K562 (cell line): ENCODE measurements around the gene AIDA. TPM values are rescaled to one million over a fixed set of nuclear protein-coding genes. Genes with fewer than 3 reads are reported as not detected.

Experiments used
- ARNT ChIP-seq, 2 experiments: fragments of 450-650 bp; IDR thresholded peaks; 2 replicates each; pipeline ENCODE4 v1.6.1; 2016; ENCODE audit warnings: mild to moderate bottlenecking in 1 of 2
- BCOR ChIP-seq: fragments of 450-650 bp; IDR thresholded peaks from 2 replicates; pipeline ENCODE4 v1.6.1; 2016
- CBFB ChIP-seq: sonication (generic); formaldehyde crosslinking; IDR thresholded peaks from 2 replicates; pipeline ENCODE4 v1.4.0; 2020; ENCODE audit warnings: mild to moderate bottlenecking, missing genetic modification reagents
- CREB1 ChIP-seq, 2 experiments: sonication (generic) in 1 of 2; formaldehyde crosslinking in 1 of 2; IDR thresholded peaks; 2 replicates each; pipeline versions ENCODE4 v1.6.1 to v1.8.0; 2012 to 2022; ENCODE audit warnings: inconsistent platforms in 1 of 2, mild to moderate bottlenecking in 1 of 2, missing genetic modification reagents in 1 of 2, moderate library complexity in 1 of 2
- DDX20 ChIP-seq: fragments of 450-650 bp; IDR thresholded peaks from 2 replicates; pipeline ENCODE4 v1.6.1; 2016; ENCODE audit warnings: missing genetic modification characterization, low read depth, mild to moderate bottlenecking, missing compliant biosample characterization, moderate library complexity
- FOXK2 ChIP-seq, 2 experiments: fragments of 450-650 bp; IDR thresholded peaks in 1 of 2; conservative IDR thresholded peaks in 1 of 2; 2 replicates each; pipeline ENCODE4 v1.6.1; 2016; ENCODE audit warnings: low read depth in 2 of 2, mild to moderate bottlenecking in 1 of 2
- HNRNPL ChIP-seq: fragments of 200-400 bp; formaldehyde crosslinking; IDR thresholded peaks from 2 replicates; pipeline ENCODE4 v1.6.1; 2017; ENCODE audit warnings: low read depth, mild to moderate bottlenecking, low read length
- L3MBTL2 ChIP-seq: fragments of 450-650 bp; IDR thresholded peaks from 2 replicates; pipeline ENCODE4 v1.6.1; 2016; ENCODE audit warnings: mild to moderate bottlenecking, moderate library complexity
- LARP7 ChIP-seq: fragments of 450-650 bp; IDR thresholded peaks from 2 replicates; pipeline ENCODE4 v1.6.1; 2016
- MECOM ChIP-seq: fragments of 250-450 bp; sonication (Bioruptor Pico); IDR thresholded peaks from 2 replicates; pipeline ENCODE4 v1.8.0; 2022; ENCODE audit warnings: inconsistent platforms
- POLR2AphosphoS5 ChIP-seq: IDR thresholded peaks from 2 replicates; pipeline ENCODE4 v1.6.1; 2011; ENCODE audit warnings: mild to moderate bottlenecking, low read depth, low read length, moderate library complexity; ENCODE audit not compliant: control insufficient read depth, insufficient read depth
- PURB ChIP-seq: sonication (generic); formaldehyde crosslinking; IDR thresholded peaks from 2 replicates; pipeline ENCODE4 v1.9.0; 2021; ENCODE audit warnings: low read depth, mild to moderate bottlenecking, missing genetic modification reagents
- RNF219 ChIP-seq: fragments of 250-450 bp; sonication (Bioruptor Pico); IDR thresholded peaks from 2 replicates; pipeline ENCODE4 v1.5.0; 2022; ENCODE audit warnings: mild to moderate bottlenecking
- SMAD3 ChIP-seq: fragments of 450-650 bp; formaldehyde crosslinking; conservative IDR thresholded peaks from 2 replicates; pipeline ENCODE4 v1.4.0; 2020; ENCODE audit warnings: mild to moderate bottlenecking
- TAL1 ChIP-seq: fragments of 450-650 bp; IDR thresholded peaks from 2 replicates; pipeline ENCODE4 v1.6.1; 2016; ENCODE audit warnings: mild to moderate bottlenecking
- ZNF212 ChIP-seq: fragments of 450-650 bp; formaldehyde crosslinking; IDR thresholded peaks from 2 replicates; pipeline ENCODE4 v1.4.0; 2020; ENCODE audit warnings: mild to moderate bottlenecking
- ZNF778 ChIP-seq: fragments of 450-650 bp; formaldehyde crosslinking; IDR thresholded peaks from 2 replicates; pipeline ENCODE4 v1.4.0; 2020; ENCODE audit warnings: mild to moderate bottlenecking, moderate library complexity
- ZNF79 ChIP-seq: fragments of 250-450 bp; sonication (Bioruptor Pico); IDR thresholded peaks from 2 replicates; pipeline ENCODE4 v1.4.0; 2020; ENCODE audit warnings: low read depth, mild to moderate bottlenecking, moderate library complexity
- polyA plus RNA-seq, 8 experiments: library from polyadenylated mRNA; depleted of rRNA in 4 of 8; stranded (reverse) in 5 of 8; unstranded in 3 of 8; fragments of >200 nt; fragmentation: Nextera tagmentation in 2 of 8; fragmentation: Illumina TruSeq in 1 of 8; extraction: Ambion mirVana in 2 of 8; extraction: Trizol in 1 of 8; gene quantifications; 2 replicates each; pipeline versions ENCODE4 v1.2.1 to v1.2.3, GENCODE V29; 2011 to 2014; ENCODE audit warnings: inconsistent platforms in 1 of 8, missing spikeins in 1 of 8
- total RNA-seq, 7 experiments: library from RNA; depleted of rRNA in 6 of 7; stranded (reverse); fragments of >200 nt in 6 of 7; fragmentation: Illumina TruSeq in 2 of 7; extraction: Trizol in 2 of 7; gene quantifications; 2 replicates each; pipeline versions ENCODE4 v1.2.1 to v1.2.3, GENCODE V29; 2011 to 2021; ENCODE audit warnings: low replicate concordance in 1 of 7
- TF ChIP-seq, protein P1 (sequence below): fragments of 450-650 bp; IDR thresholded peaks from 2 replicates; pipeline ENCODE4 v1.6.1; 2017; ENCODE audit warnings: antibody characterized with exemption
- TF ChIP-seq, protein P2 (sequence below): fragments of 450-650 bp; formaldehyde crosslinking; IDR thresholded peaks from 2 replicates; pipeline ENCODE4 v1.4.0; 2022; ENCODE audit warnings: missing genetic modification characterization
- TF ChIP-seq, protein P3 (sequence below): sonication (generic); formaldehyde crosslinking; IDR thresholded peaks from 2 replicates; pipeline ENCODE4 v1.8.0; 2022; ENCODE audit warnings: mild to moderate bottlenecking, missing genetic modification reagents, borderline replicate concordance

AIDA gene
- total and polyA plus RNA-seq, 9 of the 15 experiments (the other 6 are each of a cell fraction or from before 2014, with no cell fraction given), result 18.2 to 77.9 (median 24.9) TPM

- TF ChIP-seq, protein P1, sequence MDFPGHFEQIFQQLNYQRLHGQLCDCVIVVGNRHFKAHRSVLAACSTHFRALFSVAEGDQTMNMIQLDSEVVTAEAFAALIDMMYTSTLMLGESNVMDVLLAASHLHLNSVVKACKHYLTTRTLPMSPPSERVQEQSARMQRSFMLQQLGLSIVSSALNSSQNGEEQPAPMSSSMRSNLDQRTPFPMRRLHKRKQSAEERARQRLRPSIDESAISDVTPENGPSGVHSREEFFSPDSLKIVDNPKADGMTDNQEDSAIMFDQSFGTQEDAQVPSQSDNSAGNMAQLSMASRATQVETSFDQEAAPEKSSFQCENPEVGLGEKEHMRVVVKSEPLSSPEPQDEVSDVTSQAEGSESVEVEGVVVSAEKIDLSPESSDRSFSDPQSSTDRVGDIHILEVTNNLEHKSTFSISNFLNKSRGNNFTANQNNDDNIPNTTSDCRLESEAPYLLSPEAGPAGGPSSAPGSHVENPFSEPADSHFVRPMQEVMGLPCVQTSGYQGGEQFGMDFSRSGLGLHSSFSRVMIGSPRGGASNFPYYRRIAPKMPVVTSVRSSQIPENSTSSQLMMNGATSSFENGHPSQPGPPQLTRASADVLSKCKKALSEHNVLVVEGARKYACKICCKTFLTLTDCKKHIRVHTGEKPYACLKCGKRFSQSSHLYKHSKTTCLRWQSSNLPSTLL, result no peak
- TF ChIP-seq BCOR (no peak), POLR2AphosphoS5 (peak; percentile 96), SMAD3 (no peak; the same call in 1 of the 2 replicates), ZNF79 (CRISPR knock-in tag) (no peak), TAL1 (no peak), ARNT (IDR thresholded peaks at IDR 0.05) (no peak), HNRNPL (no peak), RNF219 (CRISPR knock-in tag) (no peak), MECOM (CRISPR knock-in tag) (no peak), DDX20 (tag) (no peak), CREB1 (IDR thresholded peaks at IDR 0.05) (peak; percentile 99), CREB1 (CRISPR knock-in tag; IDR thresholded peaks at IDR 0.05) (peak; percentile 99), PURB (CRISPR knock-in tag) (no peak), ZNF778 (CRISPR knock-in tag) (no peak), L3MBTL2 (peak; percentile 63), ZNF212 (CRISPR knock-in tag) (no peak), CBFB (CRISPR knock-in tag) (no peak), LARP7 (no peak), FOXK2 (conservative IDR thresholded peaks at IDR 0.05 in 1 of 2, IDR thresholded peaks at IDR 0.05 in 1 of 2; ENCODE audit: low read depth in 2 of 2) (peak; percentile 85 to 99)
- TF ChIP-seq, protein P2, sequence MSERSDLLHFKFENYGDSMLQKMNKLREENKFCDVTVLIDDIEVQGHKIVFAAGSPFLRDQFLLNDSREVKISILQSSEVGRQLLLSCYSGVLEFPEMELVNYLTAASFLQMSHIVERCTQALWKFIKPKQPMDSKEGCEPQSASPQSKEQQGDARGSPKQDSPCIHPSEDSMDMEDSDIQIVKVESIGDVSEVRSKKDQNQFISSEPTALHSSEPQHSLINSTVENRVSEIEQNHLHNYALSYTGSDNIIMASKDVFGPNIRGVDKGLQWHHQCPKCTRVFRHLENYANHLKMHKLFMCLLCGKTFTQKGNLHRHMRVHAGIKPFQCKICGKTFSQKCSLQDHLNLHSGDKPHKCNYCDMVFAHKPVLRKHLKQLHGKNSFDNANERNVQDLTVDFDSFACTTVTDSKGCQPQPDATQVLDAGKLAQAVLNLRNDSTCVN (CRISPR knock-in tag), result no peak
- TF ChIP-seq, protein P3, sequence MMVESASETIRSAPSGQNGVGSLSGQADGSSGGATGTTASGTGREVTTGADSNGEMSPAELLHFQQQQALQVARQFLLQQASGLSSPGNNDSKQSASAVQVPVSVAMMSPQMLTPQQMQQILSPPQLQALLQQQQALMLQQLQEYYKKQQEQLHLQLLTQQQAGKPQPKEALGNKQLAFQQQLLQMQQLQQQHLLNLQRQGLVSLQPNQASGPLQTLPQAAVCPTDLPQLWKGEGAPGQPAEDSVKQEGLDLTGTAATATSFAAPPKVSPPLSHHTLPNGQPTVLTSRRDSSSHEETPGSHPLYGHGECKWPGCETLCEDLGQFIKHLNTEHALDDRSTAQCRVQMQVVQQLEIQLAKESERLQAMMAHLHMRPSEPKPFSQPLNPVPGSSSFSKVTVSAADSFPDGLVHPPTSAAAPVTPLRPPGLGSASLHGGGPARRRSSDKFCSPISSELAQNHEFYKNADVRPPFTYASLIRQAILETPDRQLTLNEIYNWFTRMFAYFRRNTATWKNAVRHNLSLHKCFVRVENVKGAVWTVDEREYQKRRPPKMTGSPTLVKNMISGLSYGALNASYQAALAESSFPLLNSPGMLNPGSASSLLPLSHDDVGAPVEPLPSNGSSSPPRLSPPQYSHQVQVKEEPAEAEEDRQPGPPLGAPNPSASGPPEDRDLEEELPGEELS (CRISPR knock-in tag), result no peak
These were observed 68.2 kb downstream of the AIDA start (continued) for GRCh38 chr1:222643938-222644635.
